Measurements from ENCODE around the gene ASCC1.
"Not testable (repeated sequence)": the region's sequence is repeated elsewhere in the genome, so short reads cannot be mapped to it uniquely, and the experiment has no call there.

ASCC1 gene

DNA sequence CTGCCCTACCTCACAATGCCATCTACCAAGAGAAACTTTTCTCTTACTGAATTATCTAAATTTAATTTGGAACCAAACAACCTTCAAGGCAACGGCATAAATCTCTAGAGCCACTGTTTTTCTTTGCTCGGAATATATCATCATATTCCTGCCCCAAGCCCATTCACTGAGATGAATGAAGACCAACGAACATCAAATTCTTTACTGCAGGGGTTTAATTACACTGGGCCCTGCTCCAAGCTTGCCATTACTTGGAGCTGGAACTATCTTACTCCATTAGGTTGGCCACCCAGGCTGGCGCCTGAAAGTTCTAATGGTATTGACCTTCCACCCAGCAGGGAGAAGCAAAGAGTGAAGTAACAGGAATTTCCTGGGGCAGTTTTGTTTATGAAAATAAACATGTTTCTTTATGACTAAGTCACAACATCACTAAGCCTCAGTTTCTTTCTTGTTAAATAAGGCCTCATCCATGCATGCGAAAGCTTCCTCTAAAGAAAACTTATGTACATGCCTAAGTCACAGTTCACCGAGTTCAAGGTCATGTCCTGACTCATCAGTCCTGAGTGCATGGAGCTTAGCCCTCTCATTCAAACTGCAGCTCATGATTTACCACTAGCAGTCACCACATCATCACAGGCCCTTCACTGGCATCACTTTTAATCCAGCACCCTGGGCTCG lies 42.3 kb downstream of the ASCC1 start:
- DNase-seq (ENCODE audit: low read depth in 2 of 2, low spot score in 1 of 2) = no peak

DNA sequence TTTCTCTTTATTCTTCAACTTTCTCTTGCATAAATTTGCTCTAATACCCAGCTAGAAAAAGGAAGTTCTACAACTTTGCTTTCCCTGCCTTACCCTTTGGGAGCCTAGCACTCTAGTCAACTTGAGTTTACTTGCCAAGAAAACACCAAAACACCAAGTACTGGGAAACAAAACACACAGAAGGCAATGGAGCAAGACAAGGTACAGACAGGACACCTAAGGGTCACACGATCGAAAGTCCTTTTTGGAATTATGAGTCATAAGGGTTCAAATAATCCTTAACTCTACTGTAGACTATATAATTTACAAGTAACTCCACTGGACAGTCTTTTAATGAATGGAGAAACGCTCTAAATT lies 42.8 kb downstream of the ASCC1 start:
- no peak for DNase-seq (ENCODE audit: low read depth in 2 of 2, low spot score in 1 of 2)

DNA sequence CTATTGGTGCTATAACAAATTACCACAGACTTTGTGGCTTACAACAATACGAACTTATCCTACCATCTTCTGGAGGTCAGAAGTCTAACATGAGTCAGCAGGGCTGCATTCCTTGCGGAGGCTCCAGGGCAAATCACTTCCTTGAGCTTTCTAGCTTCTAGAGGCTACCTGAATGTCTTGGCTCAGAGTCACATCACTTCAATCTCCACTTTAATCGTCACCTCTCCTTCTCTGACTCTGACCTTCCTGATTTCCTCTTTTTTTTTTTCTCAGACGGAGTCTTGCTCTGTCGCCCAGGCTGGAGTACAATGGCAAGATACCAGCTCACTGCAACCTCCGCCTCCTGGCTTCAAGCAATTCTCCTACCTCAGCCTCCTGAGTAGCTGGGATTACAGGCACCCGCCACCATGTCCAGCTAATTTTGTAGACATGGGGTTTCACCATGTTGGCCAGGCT lies 44.9 kb downstream of the ASCC1 start:
- no peak for DNase-seq (ENCODE audit: low read depth in 2 of 2, low spot score in 1 of 2)

DNA sequence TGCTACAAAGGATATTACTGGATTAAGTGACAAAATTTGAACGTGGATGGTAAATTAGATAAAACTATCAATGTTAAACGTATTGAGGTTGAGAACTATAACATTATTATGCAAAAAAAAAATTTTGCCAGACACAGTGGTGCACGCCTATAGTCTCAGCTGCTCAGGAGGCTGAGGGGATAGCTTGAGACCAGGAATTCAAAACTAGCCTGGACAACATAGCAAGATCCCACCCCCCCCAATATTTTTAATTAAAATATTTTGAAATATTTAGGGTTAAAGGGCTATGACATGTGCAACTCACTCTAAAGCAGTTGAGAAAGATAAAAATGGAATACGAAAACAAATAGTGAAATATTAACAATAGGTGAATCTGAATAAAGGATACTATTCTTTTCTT lies 45.3 kb downstream of the ASCC1 start:
- DNase-seq (ENCODE audit: low read depth in 2 of 2, low spot score in 1 of 2) = no peak

DNA sequence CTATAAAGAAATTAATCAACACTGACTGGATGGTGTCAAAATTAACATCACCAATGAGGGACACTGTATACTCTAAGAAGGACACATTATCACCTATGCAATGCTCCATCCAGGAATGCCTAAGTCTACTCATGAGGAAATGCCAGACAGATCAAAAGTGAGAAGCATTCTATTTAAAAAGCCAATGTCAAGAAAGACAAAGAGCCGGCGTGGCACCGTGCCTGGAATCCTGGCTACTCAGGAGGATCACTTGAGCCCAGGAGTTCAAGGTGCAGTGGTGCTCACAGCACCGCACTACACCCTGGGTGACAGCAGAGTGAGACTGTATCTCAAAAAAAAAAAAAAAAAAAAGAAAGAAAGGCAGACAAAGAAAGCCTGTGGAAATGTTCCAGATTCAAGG lies 45.8 kb downstream of the ASCC1 start:
- DNase-seq (ENCODE audit: low read depth in 2 of 2, low spot score in 1 of 2) = no peak

DNA sequence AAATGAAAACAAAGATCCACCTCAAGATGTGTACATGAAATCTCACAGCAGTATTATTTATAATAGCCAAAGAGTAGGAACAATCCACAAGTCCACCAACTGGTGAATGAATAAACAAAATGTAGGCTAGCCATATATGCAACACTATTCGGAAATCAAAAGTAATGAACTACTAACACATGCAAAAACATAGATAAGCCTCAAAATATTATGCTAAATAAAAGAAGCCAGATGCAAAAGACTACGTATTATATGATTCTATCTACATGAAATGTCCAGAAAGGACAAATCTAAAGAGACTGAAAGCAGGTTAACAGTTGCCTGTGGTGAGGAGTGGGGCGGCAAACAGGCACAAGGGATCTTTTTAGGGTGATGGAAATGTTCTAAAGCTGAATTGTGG lies 49.0 kb downstream of the ASCC1 start:
- DNase-seq (ENCODE audit: low read depth in 2 of 2, low spot score in 1 of 2) = no peak

GRCh38 chr10:72164617-72165016 lies 51.5 kb downstream of the ASCC1 start:
- DNase-seq (ENCODE audit: low read depth in 2 of 2, low spot score in 1 of 2) = no peak

DNA sequence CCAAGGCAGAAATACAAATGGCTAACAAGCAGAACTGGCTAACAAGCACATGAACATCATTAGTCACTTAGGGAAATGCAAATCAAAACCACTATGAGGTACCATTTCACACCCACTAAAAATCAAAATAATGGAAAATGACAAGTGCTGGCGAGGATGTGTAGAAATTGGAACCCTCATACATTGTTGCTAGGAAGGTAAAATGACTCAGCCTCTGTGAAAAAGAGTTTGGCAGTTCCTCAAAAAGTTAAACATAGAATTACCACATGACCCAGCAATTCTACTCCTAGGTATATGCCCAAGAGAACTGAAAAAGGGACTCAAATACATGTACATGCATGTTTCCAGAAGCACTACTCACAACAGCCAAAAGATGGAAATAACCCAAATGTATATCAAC lies 53.1 kb downstream of the ASCC1 start:
- no peak for DNase-seq (ENCODE audit: low read depth in 2 of 2, low spot score in 1 of 2)

DNA sequence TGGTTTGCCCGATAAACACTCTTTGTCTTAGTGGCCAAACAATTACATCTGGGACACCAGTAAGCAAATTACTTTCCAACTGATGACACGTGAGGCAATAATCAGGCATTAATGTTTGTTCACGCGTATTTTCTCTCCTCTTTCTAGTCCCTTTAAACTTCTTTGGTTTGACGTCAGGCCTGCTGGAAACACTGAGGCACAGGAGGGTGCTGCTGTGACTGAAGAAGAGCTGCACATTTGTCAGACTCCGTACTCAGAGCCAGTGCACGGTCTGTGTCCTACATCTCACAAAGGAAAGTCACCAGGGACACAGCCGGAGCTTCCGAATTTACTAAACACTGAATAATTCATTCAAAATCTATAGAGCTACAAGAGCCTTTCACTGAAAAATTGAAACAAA lies 57.9 kb downstream of the ASCC1 start:
- DNase-seq (ENCODE audit: low read depth in 2 of 2, low spot score in 1 of 2) = no peak

DNA sequence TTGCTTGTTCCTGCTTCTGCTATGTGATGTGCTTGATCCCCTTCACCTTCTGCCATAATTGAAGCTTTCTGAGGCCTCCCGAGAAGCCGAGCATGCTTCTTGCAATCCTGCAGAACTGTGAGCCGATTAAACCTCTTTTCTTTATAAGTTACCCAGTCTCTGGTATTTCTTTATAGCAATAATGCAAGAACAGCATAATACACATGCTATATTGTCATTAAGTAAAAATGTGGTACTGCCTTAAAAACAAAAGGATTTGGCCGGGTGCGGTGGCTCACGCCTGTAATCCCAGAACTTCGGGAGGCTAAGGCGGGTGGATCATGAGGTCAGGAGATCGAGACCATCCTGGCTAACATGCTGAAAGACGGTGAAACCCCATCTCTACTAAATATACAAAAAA lies 59.9 kb downstream of the ASCC1 start:
- no peak for DNase-seq (ENCODE audit: low read depth in 2 of 2, low spot score in 1 of 2)

DNA sequence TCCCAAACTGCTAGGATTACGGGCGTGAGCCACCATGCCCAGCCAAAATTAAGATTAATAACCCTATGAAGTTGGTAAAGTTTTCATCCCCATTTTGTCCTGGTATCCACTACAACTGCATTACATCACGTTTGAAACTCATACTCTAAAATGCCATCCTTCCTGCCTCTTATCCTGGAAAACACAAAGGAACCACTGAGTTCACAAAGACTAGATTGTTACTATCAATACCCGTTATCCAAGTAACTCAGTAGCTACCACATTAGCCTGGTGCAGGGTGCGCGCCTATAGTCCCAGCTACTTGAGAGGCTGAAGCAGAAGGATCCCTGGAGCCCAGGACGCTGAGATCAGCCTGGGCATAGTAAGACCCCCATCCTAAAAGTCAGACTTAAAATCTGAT lies 63.8 kb downstream of the ASCC1 start:
- no peak for DNase-seq (ENCODE audit: low read depth in 2 of 2, low spot score in 1 of 2)

GRCh38 chr10:72150746-72151478 lies 65.2 kb downstream of the ASCC1 start:
- DNase-seq (ENCODE audit: low read depth in 2 of 2, low spot score in 1 of 2) = not testable (repeated sequence)

DNA sequence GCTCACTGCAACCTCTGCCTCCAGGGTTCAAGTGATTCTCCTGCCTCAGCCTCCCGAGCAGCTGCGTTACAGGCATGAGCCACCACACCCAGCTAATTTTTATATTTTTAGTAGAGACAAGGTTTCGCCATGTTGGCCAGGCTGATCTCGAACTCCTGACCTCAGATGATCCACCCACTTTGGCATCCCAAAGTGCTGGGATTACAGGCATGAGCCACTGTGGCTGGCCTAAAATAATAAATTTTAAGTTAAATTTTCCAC lies 68.8 kb downstream of the ASCC1 start:
- DNase-seq (ENCODE audit: low read depth in 2 of 2, low spot score in 1 of 2) = not testable (repeated sequence)

- no peak for DNase-seq (ENCODE audit: low read depth in 2 of 2, low spot score in 1 of 2)
Observed at GRCh38 chr10:72146559-72147323, 69.3 kb downstream of the ASCC1 start.

GRCh38 chr10:72146071-72146470 lies 70.0 kb downstream of the ASCC1 start:
- no peak for DNase-seq (ENCODE audit: low read depth in 2 of 2, low spot score in 1 of 2)

GRCh38 chr10:72145657-72146056 lies 70.4 kb downstream of the ASCC1 start:
- no peak for DNase-seq (ENCODE audit: low read depth in 2 of 2, low spot score in 1 of 2)

- no peak for DNase-seq (ENCODE audit: low read depth in 2 of 2, low spot score in 1 of 2)
Observed at GRCh38 chr10:72140850-72141249, 75.2 kb downstream of the ASCC1 start.

GRCh38 chr10:72140174-72140573 lies 75.9 kb downstream of the ASCC1 start:
- no peak for DNase-seq (ENCODE audit: low read depth in 2 of 2, low spot score in 1 of 2)

- no peak for DNase-seq (ENCODE audit: low read depth in 2 of 2, low spot score in 1 of 2)
Observed at GRCh38 chr10:72137583-72137982, 78.5 kb downstream of the ASCC1 start.

- DNase-seq (ENCODE audit: low read depth in 2 of 2, low spot score in 1 of 2) = not testable (repeated sequence)
Observed at GRCh38 chr10:72136225-72136624, 79.9 kb downstream of the ASCC1 start.

- no peak for DNase-seq (ENCODE audit: low read depth in 2 of 2, low spot score in 1 of 2)
Observed at GRCh38 chr10:72134785-72135767, 81.0 kb downstream of the ASCC1 start.
